ENCODE data around the gene DHX58.

GRCh38 chr17:42094375-42095069, 18.0 kb downstream of the DHX58 start:
- TF ChIP-seq CTCF (IDR thresholded peaks at IDR 0.05) = no peak
- TF ChIP-seq EZH2phosphoT487 (IDR thresholded peaks at IDR 0.05) = no peak

All from neural progenitor cell (in vitro differentiated cells).